ENCODE results near the gene CEMIP2. TPM values are rescaled to one million over a fixed set of nuclear protein-coding genes. Genes with fewer than 3 reads are reported as not detected.
A peak's percentile ranks its signal among the peaks of the same experiment; 100 is the strongest.

CEMIP2 gene
- total RNA-seq, 1 donor from 2014 or later = 139 TPM

GRCh38 chr9:71690689-71691435, 77.5 kb downstream of the CEMIP2 start:
- H3K79me2 ChIP-seq (ENCODE audit: insufficient read depth, low read length) = no peaks in the 10 kb centered on the region
- no peak overlapping the region for H3K27ac ChIP-seq (ENCODE audit: low read depth, low read length)
- Mint-ChIP-seq H3K27ac (ENCODE audit: unreplicated experiment) (no peak overlapping the region), H3K27me3 (ENCODE audit: low read depth, unreplicated experiment) (no peaks in the 10 kb centered on the region), H3K4me3 (ENCODE audit: unreplicated experiment) (no peak overlapping the region), H3K4me1 (ENCODE audit: low read depth, unreplicated experiment) (peaks cover 11% of the 10 kb centered on the region), H3K36me3 (ENCODE audit: low read depth, unreplicated experiment) (peaks cover 14% of the 10 kb centered on the region), H3K9me3 (ENCODE audit: unreplicated experiment) (no peaks in the 10 kb centered on the region)
- TF ChIP-seq, protein P1, sequence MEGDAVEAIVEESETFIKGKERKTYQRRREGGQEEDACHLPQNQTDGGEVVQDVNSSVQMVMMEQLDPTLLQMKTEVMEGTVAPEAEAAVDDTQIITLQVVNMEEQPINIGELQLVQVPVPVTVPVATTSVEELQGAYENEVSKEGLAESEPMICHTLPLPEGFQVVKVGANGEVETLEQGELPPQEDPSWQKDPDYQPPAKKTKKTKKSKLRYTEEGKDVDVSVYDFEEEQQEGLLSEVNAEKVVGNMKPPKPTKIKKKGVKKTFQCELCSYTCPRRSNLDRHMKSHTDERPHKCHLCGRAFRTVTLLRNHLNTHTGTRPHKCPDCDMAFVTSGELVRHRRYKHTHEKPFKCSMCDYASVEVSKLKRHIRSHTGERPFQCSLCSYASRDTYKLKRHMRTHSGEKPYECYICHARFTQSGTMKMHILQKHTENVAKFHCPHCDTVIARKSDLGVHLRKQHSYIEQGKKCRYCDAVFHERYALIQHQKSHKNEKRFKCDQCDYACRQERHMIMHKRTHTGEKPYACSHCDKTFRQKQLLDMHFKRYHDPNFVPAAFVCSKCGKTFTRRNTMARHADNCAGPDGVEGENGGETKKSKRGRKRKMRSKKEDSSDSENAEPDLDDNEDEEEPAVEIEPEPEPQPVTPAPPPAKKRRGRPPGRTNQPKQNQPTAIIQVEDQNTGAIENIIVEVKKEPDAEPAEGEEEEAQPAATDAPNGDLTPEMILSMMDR (IDR thresholded peaks at IDR 0.05; ENCODE audit: insufficient read depth, low read depth, low read length) = no peak
- TF ChIP-seq EZH2 (IDR thresholded peaks at IDR 0.05; ENCODE audit: insufficient read depth, low read length) = no peak
- H2AFZ ChIP-seq (ENCODE audit: low read depth, low read length) = no peak overlapping the region
- FAIRE-seq (no peak), DNase-seq (ENCODE audit: low read depth) (no peak)
- H3K9me3 ChIP-seq (ENCODE audit: insufficient read depth, low read depth, low read length) = no peaks in the 10 kb centered on the region
- no peaks in the 10 kb centered on the region for H4K20me1 ChIP-seq (ENCODE audit: insufficient read depth, low read length)
- H3K4me1 ChIP-seq (ENCODE audit: insufficient read depth, low read length) = no peaks in the 10 kb centered on the region
- H3K4me2 ChIP-seq (ENCODE audit: low read length) = no peak overlapping the region
- H3K4me3 ChIP-seq (ENCODE audit: insufficient read depth, low read depth, low read length) = no peak overlapping the region
- no peaks in the 10 kb centered on the region for H3K27me3 ChIP-seq (ENCODE audit: insufficient read depth, low read length)
- H3K9ac ChIP-seq (ENCODE audit: low read length) = no peak overlapping the region
- peaks cover 29% of the 10 kb centered on the region for H3K36me3 ChIP-seq (ENCODE audit: insufficient read depth, low read length)

DNA sequence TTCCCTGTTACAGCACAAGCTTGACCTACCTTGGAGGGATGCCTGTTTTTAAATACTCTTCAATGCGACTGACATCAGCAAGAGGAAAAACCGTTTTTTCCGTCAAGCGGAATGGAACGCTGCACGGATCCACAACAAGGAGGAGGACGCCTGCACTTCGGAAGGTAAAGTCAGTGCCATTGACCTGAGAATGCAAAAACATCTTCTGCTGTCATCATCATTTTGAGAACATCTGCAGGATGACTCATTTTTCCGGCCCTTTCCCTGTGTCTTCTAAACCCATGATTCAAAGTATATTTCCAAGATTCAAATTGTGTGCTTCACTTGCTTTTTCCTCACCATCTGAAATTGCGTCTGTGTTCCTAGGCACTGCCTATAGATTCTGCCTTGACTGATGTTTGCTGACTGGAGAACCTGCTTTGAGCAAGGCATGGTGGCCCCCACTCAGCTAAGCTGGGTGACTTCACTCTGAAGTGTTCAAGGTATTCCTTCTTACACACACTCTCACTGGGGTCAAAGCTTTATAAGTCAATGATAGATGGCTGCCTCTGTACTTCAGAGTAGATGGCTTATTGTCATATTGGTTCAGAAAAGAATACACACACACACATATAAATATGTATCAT, 78.1 kb downstream of the CEMIP2 start:
- Histone ChIP-seq H3K36me3 (ENCODE audit: insufficient read depth, low read length) (peaks cover 29% of the 10 kb centered on the region), H3K4me3 (ENCODE audit: insufficient read depth, low read depth, low read length) (no peak overlapping the region), H3K27me3 (ENCODE audit: insufficient read depth, low read length) (no peaks in the 10 kb centered on the region), H4K20me1 (ENCODE audit: insufficient read depth, low read length) (no peaks in the 10 kb centered on the region), H2AFZ (ENCODE audit: low read depth, low read length) (no peak overlapping the region), H3K27ac (ENCODE audit: low read depth, low read length) (no peak overlapping the region), H3K4me1 (ENCODE audit: insufficient read depth, low read length) (peaks cover 4% of the 10 kb centered on the region), H3K4me2 (ENCODE audit: low read length) (no peak overlapping the region), H3K9ac (ENCODE audit: low read length) (no peak overlapping the region), H3K79me2 (ENCODE audit: insufficient read depth, low read length) (no peaks in the 10 kb centered on the region), H3K9me3 (ENCODE audit: insufficient read depth, low read depth, low read length) (no peaks in the 10 kb centered on the region)
- Mint-ChIP-seq H3K27ac (ENCODE audit: unreplicated experiment) (peak overlapping the region; percentile 74), H3K36me3 (ENCODE audit: low read depth, unreplicated experiment) (peaks cover 16% of the 10 kb centered on the region), H3K4me3 (ENCODE audit: unreplicated experiment) (no peak overlapping the region), H3K4me1 (ENCODE audit: low read depth, unreplicated experiment) (peaks cover 17% of the 10 kb centered on the region), H3K9me3 (ENCODE audit: unreplicated experiment) (no peaks in the 10 kb centered on the region), H3K27me3 (ENCODE audit: low read depth, unreplicated experiment) (no peaks in the 10 kb centered on the region)
- DNase-seq (ENCODE audit: low read depth) = no peak
- TF ChIP-seq, protein P1 (IDR thresholded peaks at IDR 0.05; ENCODE audit: insufficient read depth, low read depth, low read length) = no peak
- TF ChIP-seq EZH2 (IDR thresholded peaks at IDR 0.05; ENCODE audit: insufficient read depth, low read length) = no peak
- no peak for FAIRE-seq

DNA sequence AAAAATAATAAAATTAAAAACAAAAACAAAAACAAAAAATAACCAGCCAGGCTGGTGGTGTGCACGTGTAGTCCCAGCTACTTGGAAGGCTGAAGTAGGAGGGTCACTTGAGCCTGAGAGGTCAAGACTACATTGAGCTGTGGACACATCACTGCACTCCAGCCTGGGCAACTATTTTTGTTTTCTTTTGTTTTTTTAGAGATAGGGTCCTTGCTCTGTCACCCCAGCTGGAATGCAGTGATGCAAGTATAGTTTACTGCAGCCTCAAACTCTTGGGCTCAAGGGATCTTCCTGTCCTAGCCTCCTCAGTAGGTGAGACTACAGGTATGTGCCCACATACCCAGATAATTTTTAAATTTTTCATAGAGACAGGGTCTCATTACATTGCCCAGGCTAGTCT, 80.6 kb downstream of the CEMIP2 start:
- Histone ChIP-seq H3K36me3 (ENCODE audit: insufficient read depth, low read length) (peaks cover 21% of the 10 kb centered on the region), H2AFZ (ENCODE audit: low read depth, low read length) (no peak overlapping the region), H3K79me2 (ENCODE audit: insufficient read depth, low read length) (no peaks in the 10 kb centered on the region), H3K9ac (ENCODE audit: low read length) (no peak overlapping the region), H3K4me1 (ENCODE audit: insufficient read depth, low read length) (peaks cover 16% of the 10 kb centered on the region), H3K9me3 (ENCODE audit: insufficient read depth, low read depth, low read length) (no peaks in the 10 kb centered on the region), H3K4me2 (ENCODE audit: low read length) (no peak overlapping the region), H3K27ac (ENCODE audit: low read depth, low read length) (no peak overlapping the region), H3K27me3 (ENCODE audit: insufficient read depth, low read length) (no peaks in the 10 kb centered on the region), H3K4me3 (ENCODE audit: insufficient read depth, low read depth, low read length) (no peak overlapping the region), H4K20me1 (ENCODE audit: insufficient read depth, low read length) (no peaks in the 10 kb centered on the region)
- Mint-ChIP-seq H3K27ac (ENCODE audit: unreplicated experiment) (no peak overlapping the region), H3K4me1 (ENCODE audit: low read depth, unreplicated experiment) (peaks cover 34% of the 10 kb centered on the region), H3K4me3 (ENCODE audit: unreplicated experiment) (no peak overlapping the region), H3K9me3 (ENCODE audit: unreplicated experiment) (no peaks in the 10 kb centered on the region), H3K27me3 (ENCODE audit: low read depth, unreplicated experiment) (no peaks in the 10 kb centered on the region), H3K36me3 (ENCODE audit: low read depth, unreplicated experiment) (peaks cover 12% of the 10 kb centered on the region)
- FAIRE-seq (no peak), DNase-seq (ENCODE audit: low read depth) (no peak)
- TF ChIP-seq, protein P1 (IDR thresholded peaks at IDR 0.05; ENCODE audit: insufficient read depth, low read depth, low read length) = no peak
- TF ChIP-seq EZH2 (IDR thresholded peaks at IDR 0.05; ENCODE audit: insufficient read depth, low read length) = no peak

All from astrocyte (in vitro differentiated cells and primary cell).